ENCODE data around the gene DDX54.

DNA sequence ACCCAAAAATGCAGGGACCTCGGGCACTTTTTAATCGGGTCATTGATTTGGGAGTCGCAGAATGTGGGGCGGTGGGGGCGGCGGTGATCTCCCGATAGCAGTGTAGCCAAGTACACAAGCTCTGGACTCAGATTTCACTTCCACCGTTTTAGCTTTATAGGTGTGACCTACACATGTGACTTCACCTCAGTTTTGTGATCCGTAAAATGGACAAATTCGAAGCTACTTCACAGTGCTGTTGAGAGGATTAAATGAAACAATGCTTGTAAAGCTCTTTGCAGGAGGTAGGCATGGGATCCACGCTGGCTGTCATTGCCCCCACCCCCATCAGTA lies 721 bp upstream of the DDX54 start:
- TF ChIP-seq, protein P1, sequence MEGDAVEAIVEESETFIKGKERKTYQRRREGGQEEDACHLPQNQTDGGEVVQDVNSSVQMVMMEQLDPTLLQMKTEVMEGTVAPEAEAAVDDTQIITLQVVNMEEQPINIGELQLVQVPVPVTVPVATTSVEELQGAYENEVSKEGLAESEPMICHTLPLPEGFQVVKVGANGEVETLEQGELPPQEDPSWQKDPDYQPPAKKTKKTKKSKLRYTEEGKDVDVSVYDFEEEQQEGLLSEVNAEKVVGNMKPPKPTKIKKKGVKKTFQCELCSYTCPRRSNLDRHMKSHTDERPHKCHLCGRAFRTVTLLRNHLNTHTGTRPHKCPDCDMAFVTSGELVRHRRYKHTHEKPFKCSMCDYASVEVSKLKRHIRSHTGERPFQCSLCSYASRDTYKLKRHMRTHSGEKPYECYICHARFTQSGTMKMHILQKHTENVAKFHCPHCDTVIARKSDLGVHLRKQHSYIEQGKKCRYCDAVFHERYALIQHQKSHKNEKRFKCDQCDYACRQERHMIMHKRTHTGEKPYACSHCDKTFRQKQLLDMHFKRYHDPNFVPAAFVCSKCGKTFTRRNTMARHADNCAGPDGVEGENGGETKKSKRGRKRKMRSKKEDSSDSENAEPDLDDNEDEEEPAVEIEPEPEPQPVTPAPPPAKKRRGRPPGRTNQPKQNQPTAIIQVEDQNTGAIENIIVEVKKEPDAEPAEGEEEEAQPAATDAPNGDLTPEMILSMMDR (IDR thresholded peaks at IDR 0.05): no peak
- no peak for TF ChIP-seq POLR2AphosphoS5 (IDR thresholded peaks at IDR 0.05; ENCODE audit: low read depth, low read length)
